Fibroblast of lung (primary cell): Measurements from ENCODE around the gene MYOC. TPM values are rescaled to one million over a fixed set of nuclear protein-coding genes. Genes with fewer than 3 reads are reported as not detected.

ENCODE experiments used
- DNase-seq, 2 donors: peaks; one replicate each; pipeline versions ENCODE4 v3.0.0 to v3.0.0-alpha.2; 2010; ENCODE audit warnings: low read depth in 2 of 2
- H2AFZ ChIP-seq: 2 replicates; pipeline ENCODE4 v1.5.1; 2012; ENCODE audit warnings: low read length, control low read depth, inconsistent platforms
- H3K27ac ChIP-seq: 2 replicates; pipeline ENCODE4 v1.5.1; 2011; ENCODE audit warnings: low read length, control low read depth; ENCODE audit not compliant: insufficient read depth
- H3K27me3 ChIP-seq: 2 replicates; pipeline ENCODE4 v1.5.1; 2011; ENCODE audit warnings: mild to moderate bottlenecking, low read length; ENCODE audit not compliant: control insufficient read depth, insufficient read depth
- H3K36me3 ChIP-seq: 2 replicates; pipeline ENCODE4 v1.5.1; 2011; ENCODE audit warnings: low read length; ENCODE audit not compliant: control insufficient read depth, insufficient read depth
- H3K4me1 ChIP-seq: 2 replicates; pipeline ENCODE4 v1.5.1; 2011; ENCODE audit warnings: low read length; ENCODE audit not compliant: control insufficient read depth, insufficient read depth; ENCODE audit errors: extremely low read depth
- H3K4me2 ChIP-seq: 2 replicates; pipeline ENCODE4 v1.5.1; 2011; ENCODE audit warnings: low read length, control low read depth; ENCODE audit not compliant: insufficient read depth; ENCODE audit errors: extremely low read depth
- H3K4me3 ChIP-seq, 4 experiments: fragments of 200-600 bp in 1 of 4; sonication (generic) in 1 of 4; replicated peaks in 1 of 4; 2 replicates each; pipeline ENCODE4 v1.5.1; 2011 to 2016; ENCODE audit warnings: low read length in 4 of 4, low read depth in 3 of 4, mild to moderate bottlenecking in 3 of 4, control low read depth in 2 of 4, inconsistent platforms in 1 of 4, mixed read lengths in 1 of 4; ENCODE audit not compliant: insufficient read depth in 1 of 4; ENCODE audit errors: control extremely low read depth in 1 of 4
- H3K79me2 ChIP-seq: 2 replicates; pipeline ENCODE4 v1.5.1; 2012; ENCODE audit warnings: mild to moderate bottlenecking, low read length, inconsistent platforms; ENCODE audit not compliant: control insufficient read depth, insufficient read depth
- H3K9ac ChIP-seq: 2 replicates; pipeline ENCODE4 v1.5.1; 2011; ENCODE audit warnings: mild to moderate bottlenecking, low read length, control low read depth; ENCODE audit not compliant: insufficient read depth
- H3K9me3 ChIP-seq: 2 replicates; pipeline ENCODE4 v1.5.1; 2012; ENCODE audit warnings: low read depth, low read length; ENCODE audit not compliant: control insufficient read depth, insufficient read depth
- H4K20me1 ChIP-seq: 2 replicates; pipeline ENCODE4 v1.5.1; 2011; ENCODE audit warnings: low read length; ENCODE audit not compliant: control insufficient read depth, insufficient read depth; ENCODE audit errors: extremely low read depth
- CTCF ChIP-seq, 2 donors: IDR thresholded peaks in 1 of 2; conservative IDR thresholded peaks in 1 of 2; 1 replicate in 1 of 2; 2 replicates in 1 of 2; pipeline ENCODE4 v1.5.1; 2011 to 2012; ENCODE audit warnings: low read length in 2 of 2, control low read depth in 1 of 2, inconsistent platforms in 1 of 2, low read depth in 1 of 2, mild to moderate bottlenecking in 1 of 2
- EZH2 ChIP-seq: IDR thresholded peaks from 2 replicates; pipeline ENCODE4 v1.5.1; 2012; ENCODE audit warnings: low read length, control low read depth, mild to moderate bottlenecking; ENCODE audit errors: missing control alignments
- polyA plus RNA-seq, 2 donors: library from polyadenylated mRNA; depleted of rRNA in 1 of 2; stranded (reverse) in 1 of 2; unstranded in 1 of 2; fragments of >200 nt; gene quantifications; 2 replicates each; pipeline ENCODE4 v1.2.1, GENCODE V29; 2011 to 2012; ENCODE audit warnings: missing spikeins in 1 of 2
- total RNA-seq: library from RNA; depleted of rRNA; stranded (reverse); fragments of >200 nt; gene quantifications from 2 replicates; pipeline ENCODE4 v1.2.1, GENCODE V29; 2014

MYOC gene
- total and polyA plus RNA-seq, 2 donors (not counting 1 experiment from before 2014, with no cell fraction given), result 1.2 to 2.0 TPM

- Histone ChIP-seq H3K4me3 (no peak overlapping the region), H3K36me3 (no peaks in the 10 kb centered on the region), H2AFZ (no peak overlapping the region), H3K9ac (no peak overlapping the region), H3K27me3 (peaks cover 2% of the 10 kb centered on the region), H3K27ac (no peak overlapping the region), H3K9me3 (no peaks in the 10 kb centered on the region), H3K4me1 (no peaks in the 10 kb centered on the region), H4K20me1 (no peaks in the 10 kb centered on the region), H3K4me2 (no peak overlapping the region), H3K79me2 (no peaks in the 10 kb centered on the region)
- no peak for DNase-seq
- TF ChIP-seq EZH2 (no peak), CTCF (conservative IDR thresholded peaks at IDR 0.05 in 1 of 2, IDR thresholded peaks at IDR 0.05 in 1 of 2; ENCODE audit: low read depth in 1 of 2, low read length in 2 of 2) (no peak)
Observed at GRCh38 chr1:171636141-171636540, 16.3 kb downstream of the MYOC start.

GRCh38 chr1:171635661-171636060, 16.8 kb downstream of the MYOC start:
- no peak for TF ChIP-seq EZH2
- TF ChIP-seq CTCF (conservative IDR thresholded peaks at IDR 0.05 in 1 of 2, IDR thresholded peaks at IDR 0.05 in 1 of 2; ENCODE audit: low read depth in 1 of 2, low read length in 2 of 2), result no peak
- no peak overlapping the region for H3K9ac ChIP-seq
- DNase-seq, result no peak
- H3K27ac ChIP-seq, result no peak overlapping the region
- H3K9me3 ChIP-seq, result no peaks in the 10 kb centered on the region
- H3K36me3 ChIP-seq, result no peaks in the 10 kb centered on the region
- H3K4me3 ChIP-seq, result no peak overlapping the region
- H3K4me2 ChIP-seq, result no peak overlapping the region
- no peaks in the 10 kb centered on the region for H3K4me1 ChIP-seq
- H3K27me3 ChIP-seq, result peaks cover 2% of the 10 kb centered on the region
- no peak overlapping the region for H2AFZ ChIP-seq
- no peaks in the 10 kb centered on the region for H3K79me2 ChIP-seq
- H4K20me1 ChIP-seq, result no peaks in the 10 kb centered on the region

- Histone ChIP-seq H3K4me2 (no peak overlapping the region), H3K27me3 (no peaks in the 10 kb centered on the region), H3K4me1 (no peaks in the 10 kb centered on the region), H3K27ac (no peak overlapping the region), H3K36me3 (no peaks in the 10 kb centered on the region), H4K20me1 (no peaks in the 10 kb centered on the region), H3K4me3 (no peak overlapping the region), H3K79me2 (no peaks in the 10 kb centered on the region), H3K9me3 (no peaks in the 10 kb centered on the region), H3K9ac (no peak overlapping the region), H2AFZ (no peak overlapping the region)
- no peak for TF ChIP-seq EZH2
- no peak for TF ChIP-seq CTCF (conservative IDR thresholded peaks at IDR 0.05 in 1 of 2, IDR thresholded peaks at IDR 0.05 in 1 of 2; ENCODE audit: low read depth in 1 of 2, low read length in 2 of 2)
- no peak for DNase-seq
Observed at GRCh38 chr1:171628225-171628624, 24.3 kb downstream of the MYOC start.
